Neural cell (in vitro differentiated cells): Measurements from ENCODE around the gene UBE3B. TPM values are rescaled to one million over a fixed set of nuclear protein-coding genes. Genes with fewer than 3 reads are reported as not detected.

Source experiments
- H2AFZ ChIP-seq: fragments of 200-600, 300-800 bp; sonication (generic), shearing (Covaris generic); 2 replicates; pipeline ENCODE4 v1.6.0; 2014; ENCODE audit warnings: low read depth, mild to moderate bottlenecking, antibody characterized with exemption, low read length, moderate library complexity
- H3F3A ChIP-seq: fragments of 200-600 bp; shearing (Covaris generic); 2 replicates; pipeline ENCODE4 v1.6.1; 2016; ENCODE audit warnings: mild to moderate bottlenecking, moderate library complexity, mixed read lengths, antibody characterized with exemption, low read length; ENCODE audit not compliant: insufficient read depth, poor library complexity, severe bottlenecking
- H3K27ac ChIP-seq: fragments of 200-600, 300-800 bp; sonication (generic), shearing (Covaris generic); 2 replicates; pipeline ENCODE4 v1.5.1; 2014; ENCODE audit warnings: mild to moderate bottlenecking, low read length, moderate library complexity
- H3K27me3 ChIP-seq: fragments of 300-800, 200-600 bp; sonication (generic), shearing (Covaris generic); 2 replicates; pipeline ENCODE4 v1.6.0; 2014; ENCODE audit warnings: mild to moderate bottlenecking, low read depth, low read length, moderate library complexity; ENCODE audit not compliant: insufficient read depth
- H3K36me3 ChIP-seq: fragments of 300-800, 200-600 bp; sonication (generic), shearing (Covaris generic); 2 replicates; pipeline ENCODE4 v1.5.1; 2014; ENCODE audit warnings: mild to moderate bottlenecking, antibody characterized with exemption, low read length, moderate library complexity; ENCODE audit not compliant: insufficient read depth
- H3K4me2 ChIP-seq: fragments of 300-800, 200-600 bp; sonication (generic), shearing (Covaris generic); 2 replicates; pipeline ENCODE4 v1.6.0; 2014; ENCODE audit warnings: mild to moderate bottlenecking, low read length
- H3K4me3 ChIP-seq: fragments of 300-800, 200-600 bp; sonication (generic), shearing (Covaris generic); 2 replicates; pipeline ENCODE4 v1.5.1; 2014; ENCODE audit warnings: mild to moderate bottlenecking, low read length, moderate library complexity
- H3K79me2 ChIP-seq: fragments of 200-600 bp; shearing (Covaris generic); replicated peaks from 2 replicates; pipeline ENCODE4 v1.6.0; 2014; ENCODE audit warnings: mild to moderate bottlenecking, low read length, moderate library complexity; ENCODE audit not compliant: insufficient read depth
- H3K9ac ChIP-seq: fragments of 300-800, 200-600 bp; sonication (generic), shearing (Covaris generic); 2 replicates; pipeline ENCODE4 v1.6.1; 2016; ENCODE audit warnings: mild to moderate bottlenecking, low read length, mixed read lengths
- H3K9me2 ChIP-seq: fragments of 200-600 bp; shearing (Covaris generic); 2 replicates; pipeline ENCODE4 v1.6.1; 2016; ENCODE audit warnings: mild to moderate bottlenecking, low read length, mixed read lengths; ENCODE audit not compliant: insufficient read depth
- H3K9me3 ChIP-seq: fragments of 200-600, 300-800 bp; sonication (generic), shearing (Covaris generic); 2 replicates; pipeline ENCODE4 v1.6.1; 2016; ENCODE audit warnings: mild to moderate bottlenecking, mixed run types, low read length, moderate library complexity, mixed read lengths
- H4K20me1 ChIP-seq: fragments of 200-600 bp; shearing (Covaris generic); 2 replicates; pipeline ENCODE4 v1.6.1; 2016; ENCODE audit warnings: mild to moderate bottlenecking, mixed run types; ENCODE audit not compliant: insufficient read depth
- CTCF ChIP-seq: fragments of 450-650 bp; IDR thresholded peaks from 2 replicates; pipeline ENCODE4 v1.5.1; 2014; ENCODE audit warnings: antibody characterized with exemption, mild to moderate bottlenecking, moderate library complexity; ENCODE audit not compliant: poor library complexity, severe bottlenecking
- EP300 ChIP-seq: fragments of 450-650 bp; conservative IDR thresholded peaks from 2 replicates; pipeline ENCODE4 v1.6.1; 2014; ENCODE audit warnings: antibody characterized with exemption, mild to moderate bottlenecking, moderate library complexity; ENCODE audit not compliant: poor library complexity, severe bottlenecking
- EZH2 ChIP-seq: fragments of 200-600, 300-800 bp; shearing (Covaris generic), sonication (generic); IDR thresholded peaks from 2 replicates; pipeline ENCODE4 v1.6.1; 2014; ENCODE audit warnings: antibody characterized with exemption, low read length, borderline replicate concordance, mild to moderate bottlenecking; ENCODE audit not compliant: insufficient read depth, poor library complexity, severe bottlenecking
- MXI1 ChIP-seq: fragments of 450-650 bp; conservative IDR thresholded peaks from 2 replicates; pipeline ENCODE4 v1.6.1; 2014; ENCODE audit warnings: antibody characterized with exemption, mild to moderate bottlenecking; ENCODE audit not compliant: poor library complexity, severe bottlenecking
- POLR2AphosphoS5 ChIP-seq: IDR thresholded peaks from 2 replicates; pipeline ENCODE4 v1.6.1; 2012
- RAD21 ChIP-seq: fragments of 450-650 bp; conservative IDR thresholded peaks from 2 replicates; pipeline ENCODE4 v1.6.1; 2014; ENCODE audit warnings: antibody characterized with exemption, mild to moderate bottlenecking, moderate library complexity
- REST ChIP-seq: IDR thresholded peaks from 2 replicates; pipeline ENCODE4 v1.6.1; 2012; ENCODE audit warnings: borderline replicate concordance
- SMC3 ChIP-seq: fragments of 450-650 bp; conservative IDR thresholded peaks from 2 replicates; pipeline ENCODE4 v1.6.1; 2014; ENCODE audit warnings: antibody characterized with exemption, mild to moderate bottlenecking, moderate library complexity; ENCODE audit not compliant: poor library complexity
- TAF1 ChIP-seq: IDR thresholded peaks from 2 replicates; pipeline ENCODE4 v1.6.1; 2012; ENCODE audit warnings: low read depth
- polyA plus RNA-seq: library from polyadenylated mRNA; depleted of rRNA; stranded (reverse); fragments of >200 nt; gene quantifications from 2 replicates; pipeline ENCODE4 v1.2.3, GENCODE V29; 2014

The UBE3B gene
- polyA plus RNA-seq, 1 donor from 2014 or later, result 21.7 TPM

- H3K9ac ChIP-seq, result no peak overlapping the region
- H4K20me1 ChIP-seq, result peaks cover 11% of the 10 kb centered on the region
- H3K9me2 ChIP-seq, result no peaks in the 10 kb centered on the region
- peaks cover 17% of the 10 kb centered on the region for H3K79me2 ChIP-seq
- no peak overlapping the region for H2AFZ ChIP-seq
- no peaks in the 10 kb centered on the region for H3K27me3 ChIP-seq
- no peak overlapping the region for H3K4me2 ChIP-seq
- H3K27ac ChIP-seq, result no peak overlapping the region
- H3K9me3 ChIP-seq, result no peaks in the 10 kb centered on the region
- H3K36me3 ChIP-seq, result no peaks in the 10 kb centered on the region
- no peak for TF ChIP-seq MXI1
- H3K4me3 ChIP-seq, result no peak overlapping the region
- no peaks in the 10 kb centered on the region for H3F3A ChIP-seq
These were observed 16.2 kb upstream of the UBE3B start for GRCh38 chr12:109461049-109461845.

- Histone ChIP-seq H3K9me2 (no peaks in the 10 kb centered on the region), H4K20me1 (peaks cover 16% of the 10 kb centered on the region), H3K27ac (peak overlapping the region; percentile 11), H3K9ac (peak overlapping the region; percentile 5), H3K4me2 (no peak overlapping the region), H3F3A (no peaks in the 10 kb centered on the region), H3K9me3 (no peaks in the 10 kb centered on the region), H3K36me3 (no peaks in the 10 kb centered on the region), H3K4me3 (no peak overlapping the region), H3K27me3 (no peaks in the 10 kb centered on the region), H3K79me2 (peaks cover 19% of the 10 kb centered on the region), H2AFZ (no peak overlapping the region)
- TF ChIP-seq SMC3, result no peak
- no peak for TF ChIP-seq POLR2AphosphoS5
- no peak for TF ChIP-seq CTCF
- no peak for TF ChIP-seq TAF1
- no peak for TF ChIP-seq EZH2
- no peak for TF ChIP-seq RAD21
- no peak for TF ChIP-seq EP300
- TF ChIP-seq MXI1, result no peak
- TF ChIP-seq REST, result no peak
These were observed 15.3 kb upstream of the UBE3B start for GRCh38 chr12:109461846-109462756.
